ENCODE measurements around the gene ESRRG.

Gene ESRRG

GRCh38 chr1:216604771-216605170 lies 118.5 kb downstream of the ESRRG start:
- DNase-seq (ENCODE audit: low spot score) (no peak), ATAC-seq (ENCODE audit: low read depth) (no peak)
- Histone ChIP-seq H3K9me3 (ENCODE audit: severe bottlenecking) (no peaks in the 10 kb centered on the region), H3K4me1 (ENCODE audit: insufficient read depth, poor library complexity, severe bottlenecking) (no peaks in the 10 kb centered on the region), H3K4me3 (ENCODE audit: severe bottlenecking) (no peak overlapping the region), H3K36me3 (ENCODE audit: low read depth) (no peaks in the 10 kb centered on the region), H3K27ac (ENCODE audit: poor library complexity, severe bottlenecking) (no peak overlapping the region), H3K27me3 (ENCODE audit: insufficient read depth, poor library complexity, severe bottlenecking) (no peaks in the 10 kb centered on the region)
- no peak for TF ChIP-seq CTCF (IDR thresholded peaks at IDR 0.05; ENCODE audit: poor library complexity, severe bottlenecking)

- DNase-seq (ENCODE audit: low spot score) (peak; percentile 16), ATAC-seq (ENCODE audit: low read depth) (peak; percentile 85)
- Histone ChIP-seq H3K4me1 (ENCODE audit: insufficient read depth, poor library complexity, severe bottlenecking) (no peaks in the 10 kb centered on the region), H3K27me3 (ENCODE audit: insufficient read depth, poor library complexity, severe bottlenecking) (no peaks in the 10 kb centered on the region), H3K27ac (ENCODE audit: poor library complexity, severe bottlenecking) (no peak overlapping the region), H3K9me3 (ENCODE audit: severe bottlenecking) (no peaks in the 10 kb centered on the region), H3K4me3 (ENCODE audit: severe bottlenecking) (peak overlapping the region; percentile 47), H3K36me3 (ENCODE audit: low read depth) (no peaks in the 10 kb centered on the region)
- peak; percentile 30 for TF ChIP-seq CTCF (IDR thresholded peaks at IDR 0.05; ENCODE audit: poor library complexity, severe bottlenecking)
These were observed 122.3 kb downstream of the ESRRG start for GRCh38 chr1:216600730-216601609.

DNA sequence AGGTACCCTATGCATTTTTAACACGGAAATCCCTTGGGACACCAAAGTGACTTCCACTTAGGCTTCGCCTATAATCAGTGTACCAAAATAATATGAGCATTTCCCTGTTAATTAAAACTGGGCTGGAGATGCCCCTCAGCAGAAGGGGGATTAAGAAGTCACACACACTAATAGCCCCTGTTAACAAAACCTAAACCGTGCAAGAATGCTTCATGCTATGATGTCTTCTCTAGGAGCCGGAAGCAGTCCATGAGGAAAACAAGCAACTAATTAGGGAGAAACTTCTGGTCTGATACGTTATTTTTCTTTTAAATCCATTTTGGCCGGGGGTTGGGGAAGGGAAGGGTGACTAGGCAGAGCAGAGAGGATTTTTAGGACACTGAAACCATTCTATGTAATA lies 123.4 kb downstream of the ESRRG start:
- no peak for ATAC-seq (ENCODE audit: low read depth)
- Histone ChIP-seq H3K4me3 (ENCODE audit: severe bottlenecking) (no peak overlapping the region), H3K4me1 (ENCODE audit: insufficient read depth, poor library complexity, severe bottlenecking) (no peaks in the 10 kb centered on the region), H3K27me3 (ENCODE audit: insufficient read depth, poor library complexity, severe bottlenecking) (no peaks in the 10 kb centered on the region), H3K36me3 (ENCODE audit: low read depth) (no peaks in the 10 kb centered on the region), H3K27ac (ENCODE audit: poor library complexity, severe bottlenecking) (no peak overlapping the region), H3K9me3 (ENCODE audit: severe bottlenecking) (no peaks in the 10 kb centered on the region)
- TF ChIP-seq CTCF (IDR thresholded peaks at IDR 0.05; ENCODE audit: poor library complexity, severe bottlenecking), result no peak
- no peak for DNase-seq (ENCODE audit: low spot score)

DNA sequence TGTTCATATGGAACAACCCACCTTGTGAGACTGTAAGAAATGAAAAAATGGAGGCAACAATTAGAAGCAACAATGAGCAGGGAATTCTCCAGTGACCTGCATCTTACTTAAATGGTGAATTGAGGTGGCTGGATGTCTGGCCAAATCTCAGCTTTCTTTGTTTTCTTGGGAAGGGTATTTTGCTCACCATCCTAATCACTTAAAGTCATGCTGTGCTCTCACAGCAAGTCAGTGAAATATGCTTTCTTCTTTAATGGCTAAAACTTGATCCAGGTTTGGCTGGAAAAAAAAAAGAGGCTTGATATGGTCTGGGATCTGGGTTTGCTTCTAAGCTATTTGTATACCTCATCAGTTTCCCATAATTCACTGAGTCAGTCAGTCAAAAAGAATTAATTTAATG lies 124.8 kb downstream of the ESRRG start:
- TF ChIP-seq CTCF (IDR thresholded peaks at IDR 0.05; ENCODE audit: poor library complexity, severe bottlenecking), result no peak
- ATAC-seq (ENCODE audit: low read depth) (no peak), DNase-seq (ENCODE audit: low spot score) (no peak)
- H3K9me3 ChIP-seq (ENCODE audit: severe bottlenecking), result no peaks in the 10 kb centered on the region
- H3K27me3 ChIP-seq (ENCODE audit: insufficient read depth, poor library complexity, severe bottlenecking), result no peaks in the 10 kb centered on the region
- no peaks in the 10 kb centered on the region for H3K4me1 ChIP-seq (ENCODE audit: insufficient read depth, poor library complexity, severe bottlenecking)
- H3K27ac ChIP-seq (ENCODE audit: poor library complexity, severe bottlenecking), result no peak overlapping the region
- H3K36me3 ChIP-seq (ENCODE audit: low read depth), result no peaks in the 10 kb centered on the region
- no peak overlapping the region for H3K4me3 ChIP-seq (ENCODE audit: severe bottlenecking)

DNA sequence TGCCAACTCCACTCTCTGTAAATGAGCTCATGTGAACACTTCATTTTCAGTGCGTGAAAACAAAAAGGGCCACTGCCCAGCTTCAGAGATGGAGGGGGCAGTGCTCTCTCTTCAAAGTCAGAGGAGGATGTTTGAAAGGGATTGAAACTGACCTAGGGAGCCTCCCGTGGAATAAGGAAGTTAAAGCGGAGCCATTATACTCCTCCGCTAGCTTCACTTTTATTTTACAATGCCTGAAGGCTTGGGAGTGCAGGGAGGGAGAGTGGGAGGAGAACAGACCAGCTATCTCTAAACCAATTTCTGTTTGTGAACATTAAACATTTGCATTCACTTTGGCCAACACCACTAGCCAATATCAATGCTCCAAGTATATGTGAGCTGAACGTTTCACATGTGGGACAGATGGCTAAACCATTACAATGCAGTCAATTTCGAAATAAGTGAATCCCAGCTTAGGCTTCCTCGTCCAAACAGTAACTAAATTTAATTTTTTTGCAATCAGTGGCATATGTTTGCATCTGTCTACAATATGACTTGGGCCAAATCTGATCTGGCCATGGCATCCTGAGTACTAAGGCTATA lies 126.9 kb downstream of the ESRRG start:
- H3K9me3 ChIP-seq (ENCODE audit: severe bottlenecking), result no peaks in the 10 kb centered on the region
- H3K4me1 ChIP-seq (ENCODE audit: insufficient read depth, poor library complexity, severe bottlenecking), result no peaks in the 10 kb centered on the region
- ATAC-seq (ENCODE audit: low read depth), result no peak
- no peak overlapping the region for H3K4me3 ChIP-seq (ENCODE audit: severe bottlenecking)
- H3K36me3 ChIP-seq (ENCODE audit: low read depth), result no peaks in the 10 kb centered on the region
- no peak overlapping the region for H3K27ac ChIP-seq (ENCODE audit: poor library complexity, severe bottlenecking)
- no peak for DNase-seq (ENCODE audit: low spot score)
- no peak for TF ChIP-seq CTCF (IDR thresholded peaks at IDR 0.05; ENCODE audit: poor library complexity, severe bottlenecking)
- no peaks in the 10 kb centered on the region for H3K27me3 ChIP-seq (ENCODE audit: insufficient read depth, poor library complexity, severe bottlenecking)

All from RWPE2 (cell line).